ENCODE measurements around the gene MCCC1.

MCCC1 gene

DNA sequence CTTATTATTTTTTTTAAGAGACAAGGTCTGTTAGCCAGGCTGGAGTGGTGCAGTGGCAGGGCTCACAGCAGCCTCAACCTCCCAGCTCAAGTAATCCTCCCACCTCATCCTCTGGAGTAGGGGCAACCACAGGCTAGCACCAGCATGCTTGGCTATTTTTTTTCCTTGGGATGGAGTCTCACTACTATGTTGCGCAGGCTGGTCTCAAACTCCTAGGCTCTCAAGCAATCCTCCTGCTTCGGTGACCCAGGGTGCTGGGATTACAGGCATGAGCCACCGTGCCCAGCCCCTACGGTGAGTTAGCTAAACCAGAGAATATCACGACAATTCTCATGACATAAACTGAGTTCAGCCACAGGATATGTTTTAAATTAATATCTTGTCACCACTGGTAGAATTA, 120.9 kb downstream of the MCCC1 start:
- TF ChIP-seq, protein P1, sequence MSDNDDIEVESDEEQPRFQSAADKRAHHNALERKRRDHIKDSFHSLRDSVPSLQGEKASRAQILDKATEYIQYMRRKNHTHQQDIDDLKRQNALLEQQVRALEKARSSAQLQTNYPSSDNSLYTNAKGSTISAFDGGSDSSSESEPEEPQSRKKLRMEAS (IDR thresholded peaks at IDR 0.05) = no peak
- TF ChIP-seq YY1 (IDR thresholded peaks at IDR 0.05; ENCODE audit: low read depth) (no peak), TAF1 (IDR thresholded peaks at IDR 0.05; ENCODE audit: low read depth) (no peak), CREB1 (IDR thresholded peaks at IDR 0.05; ENCODE audit: low read depth) (no peak), NFIC (IDR thresholded peaks at IDR 0.05) (no peak)

DNA sequence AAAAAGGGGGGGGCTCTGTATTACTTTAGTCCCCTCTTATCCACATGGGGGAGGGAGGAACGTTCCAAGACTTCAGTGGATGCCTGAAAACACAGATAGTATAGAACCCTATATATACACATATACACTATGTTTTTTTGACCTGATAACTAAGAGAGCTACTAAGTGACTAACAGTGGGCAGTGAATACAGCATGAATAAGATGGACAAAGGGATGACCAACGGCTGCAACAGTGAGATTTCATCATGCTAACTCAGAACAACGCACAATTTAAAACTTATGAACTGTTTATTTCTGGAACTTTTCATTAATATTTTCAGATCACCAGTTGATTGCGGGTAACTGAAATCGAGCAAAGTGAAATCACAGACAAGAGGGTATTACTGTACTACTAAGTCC, 126.2 kb downstream of the MCCC1 start:
- TF ChIP-seq YY1 (IDR thresholded peaks at IDR 0.05; ENCODE audit: low read depth) = no peak
- TF ChIP-seq NFIC (IDR thresholded peaks at IDR 0.05) = no peak
- TF ChIP-seq TEAD4 (IDR thresholded peaks at IDR 0.05) = no peak
- TF ChIP-seq RAD21 (IDR thresholded peaks at IDR 0.05; ENCODE audit: low read depth) = no peak
- TF ChIP-seq EP300 (IDR thresholded peaks at IDR 0.05; ENCODE audit: borderline replicate concordance) = no peak
- TF ChIP-seq TAF1 (IDR thresholded peaks at IDR 0.05; ENCODE audit: low read depth) = no peak
- TF ChIP-seq, protein P2, sequence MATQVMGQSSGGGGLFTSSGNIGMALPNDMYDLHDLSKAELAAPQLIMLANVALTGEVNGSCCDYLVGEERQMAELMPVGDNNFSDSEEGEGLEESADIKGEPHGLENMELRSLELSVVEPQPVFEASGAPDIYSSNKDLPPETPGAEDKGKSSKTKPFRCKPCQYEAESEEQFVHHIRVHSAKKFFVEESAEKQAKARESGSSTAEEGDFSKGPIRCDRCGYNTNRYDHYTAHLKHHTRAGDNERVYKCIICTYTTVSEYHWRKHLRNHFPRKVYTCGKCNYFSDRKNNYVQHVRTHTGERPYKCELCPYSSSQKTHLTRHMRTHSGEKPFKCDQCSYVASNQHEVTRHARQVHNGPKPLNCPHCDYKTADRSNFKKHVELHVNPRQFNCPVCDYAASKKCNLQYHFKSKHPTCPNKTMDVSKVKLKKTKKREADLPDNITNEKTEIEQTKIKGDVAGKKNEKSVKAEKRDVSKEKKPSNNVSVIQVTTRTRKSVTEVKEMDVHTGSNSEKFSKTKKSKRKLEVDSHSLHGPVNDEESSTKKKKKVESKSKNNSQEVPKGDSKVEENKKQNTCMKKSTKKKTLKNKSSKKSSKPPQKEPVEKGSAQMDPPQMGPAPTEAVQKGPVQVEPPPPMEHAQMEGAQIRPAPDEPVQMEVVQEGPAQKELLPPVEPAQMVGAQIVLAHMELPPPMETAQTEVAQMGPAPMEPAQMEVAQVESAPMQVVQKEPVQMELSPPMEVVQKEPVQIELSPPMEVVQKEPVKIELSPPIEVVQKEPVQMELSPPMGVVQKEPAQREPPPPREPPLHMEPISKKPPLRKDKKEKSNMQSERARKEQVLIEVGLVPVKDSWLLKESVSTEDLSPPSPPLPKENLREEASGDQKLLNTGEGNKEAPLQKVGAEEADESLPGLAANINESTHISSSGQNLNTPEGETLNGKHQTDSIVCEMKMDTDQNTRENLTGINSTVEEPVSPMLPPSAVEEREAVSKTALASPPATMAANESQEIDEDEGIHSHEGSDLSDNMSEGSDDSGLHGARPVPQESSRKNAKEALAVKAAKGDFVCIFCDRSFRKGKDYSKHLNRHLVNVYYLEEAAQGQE (IDR thresholded peaks at IDR 0.05; ENCODE audit: low read depth) = no peak
- no peak for TF ChIP-seq FOXM1 (IDR thresholded peaks at IDR 0.05; ENCODE audit: borderline replicate concordance, low read depth)
- TF ChIP-seq, protein P3, sequence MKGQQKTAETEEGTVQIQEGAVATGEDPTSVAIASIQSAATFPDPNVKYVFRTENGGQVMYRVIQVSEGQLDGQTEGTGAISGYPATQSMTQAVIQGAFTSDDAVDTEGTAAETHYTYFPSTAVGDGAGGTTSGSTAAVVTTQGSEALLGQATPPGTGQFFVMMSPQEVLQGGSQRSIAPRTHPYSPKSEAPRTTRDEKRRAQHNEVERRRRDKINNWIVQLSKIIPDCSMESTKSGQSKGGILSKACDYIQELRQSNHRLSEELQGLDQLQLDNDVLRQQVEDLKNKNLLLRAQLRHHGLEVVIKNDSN (IDR thresholded peaks at IDR 0.05) = no peak
- no peak for TF ChIP-seq EGR1 (IDR thresholded peaks at IDR 0.05)
- no peak for TF ChIP-seq TCF12 (IDR thresholded peaks at IDR 0.05; ENCODE audit: low read depth)
- no peak for TF ChIP-seq CREB1 (IDR thresholded peaks at IDR 0.05; ENCODE audit: low read depth)
- no peak for TF ChIP-seq CEBPB (IDR thresholded peaks at IDR 0.05)
- TF ChIP-seq ZBTB7A (IDR thresholded peaks at IDR 0.05; ENCODE audit: low read depth) = no peak
- TF ChIP-seq, protein P1 (IDR thresholded peaks at IDR 0.05) = no peak

DNA sequence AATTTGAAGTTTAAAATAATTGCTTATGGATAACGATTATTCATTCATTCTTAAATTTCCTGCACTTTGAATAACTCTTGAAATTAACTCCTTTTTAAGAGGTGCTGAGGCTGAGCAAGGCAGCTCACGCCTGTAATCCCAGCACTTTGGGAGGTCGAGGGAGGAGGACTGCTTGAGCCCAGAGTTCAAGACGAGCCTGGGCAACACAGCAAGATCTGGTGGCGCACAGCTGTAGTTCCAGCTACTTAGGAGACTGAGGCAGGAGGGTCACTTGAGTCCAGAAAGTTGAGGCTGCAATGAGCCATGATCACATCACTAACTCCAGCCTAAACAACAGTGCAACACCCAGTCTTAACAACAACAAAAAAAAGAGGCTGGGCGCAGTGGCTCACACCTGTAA, 126.9 kb downstream of the MCCC1 start:
- TF ChIP-seq, protein P3 (IDR thresholded peaks at IDR 0.05) = no peak
- TF ChIP-seq RAD21 (IDR thresholded peaks at IDR 0.05; ENCODE audit: low read depth) = no peak
- TF ChIP-seq CREB1 (IDR thresholded peaks at IDR 0.05; ENCODE audit: low read depth) = no peak
- no peak for TF ChIP-seq EGR1 (IDR thresholded peaks at IDR 0.05)
- TF ChIP-seq FOXM1 (IDR thresholded peaks at IDR 0.05; ENCODE audit: borderline replicate concordance, low read depth) = no peak
- no peak for TF ChIP-seq CEBPB (IDR thresholded peaks at IDR 0.05)
- no peak for TF ChIP-seq TAF1 (IDR thresholded peaks at IDR 0.05; ENCODE audit: low read depth)
- TF ChIP-seq, protein P2 (IDR thresholded peaks at IDR 0.05; ENCODE audit: low read depth) = no peak
- TF ChIP-seq NFIC (IDR thresholded peaks at IDR 0.05) = no peak
- TF ChIP-seq TEAD4 (IDR thresholded peaks at IDR 0.05) = no peak
- TF ChIP-seq EP300 (IDR thresholded peaks at IDR 0.05; ENCODE audit: borderline replicate concordance) = no peak
- TF ChIP-seq, protein P1 (IDR thresholded peaks at IDR 0.05) = no peak

DNA sequence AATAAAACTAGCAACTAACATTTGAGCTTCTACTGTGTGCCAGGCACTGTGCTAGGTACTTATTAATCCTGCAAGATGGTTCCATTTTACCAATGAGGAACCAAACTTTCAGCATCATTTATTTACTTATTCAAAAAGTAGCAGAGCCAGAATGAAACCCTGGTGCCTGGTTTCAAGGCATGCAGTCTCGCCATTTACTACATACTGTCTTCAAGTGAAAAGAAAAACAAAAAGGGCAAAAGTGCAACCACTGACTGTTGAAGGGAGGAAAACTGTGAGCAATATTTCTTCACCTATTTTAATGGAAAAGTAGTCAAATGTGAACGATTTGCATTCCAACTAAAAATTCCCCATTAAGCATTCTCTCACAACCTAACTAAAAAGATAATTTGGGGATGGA, 127.7 kb downstream of the MCCC1 start:
- TF ChIP-seq YY1 (IDR thresholded peaks at IDR 0.05; ENCODE audit: low read depth) (no peak), CREB1 (IDR thresholded peaks at IDR 0.05; ENCODE audit: low read depth) (no peak), ZBTB7A (IDR thresholded peaks at IDR 0.05; ENCODE audit: low read depth) (no peak), RAD21 (IDR thresholded peaks at IDR 0.05; ENCODE audit: low read depth) (no peak), TAF1 (IDR thresholded peaks at IDR 0.05; ENCODE audit: low read depth) (no peak), TCF12 (IDR thresholded peaks at IDR 0.05; ENCODE audit: low read depth) (no peak), EP300 (IDR thresholded peaks at IDR 0.05; ENCODE audit: borderline replicate concordance) (no peak)
- TF ChIP-seq, protein P2 (IDR thresholded peaks at IDR 0.05; ENCODE audit: low read depth) = no peak
- TF ChIP-seq, protein P3 (IDR thresholded peaks at IDR 0.05) = no peak
